Uterus (tissue), 2 donors: Measurements from ENCODE around the gene OTUB2.

Source experiments
- POLR2A ChIP-seq, 2 donors: fragments of 450-650 bp; IDR thresholded peaks; one replicate each; pipeline ENCODE4 v1.6.1; 2016; ENCODE audit warnings: antibody characterized with exemption in 2 of 2, mild to moderate bottlenecking in 1 of 2, moderate library complexity in 1 of 2
- TF ChIP-seq, protein P1 (sequence below), 4 experiments: fragments of 200-600 bp in 2 of 4; fragments of 450-650 bp in 2 of 4; sonication (generic) in 2 of 4; IDR thresholded peaks; one replicate each; pipeline ENCODE4 v1.5.1; 2016 to 2019; ENCODE audit warnings: antibody characterized with exemption in 4 of 4, mild to moderate bottlenecking in 2 of 4, moderate library complexity in 1 of 4

DNA sequence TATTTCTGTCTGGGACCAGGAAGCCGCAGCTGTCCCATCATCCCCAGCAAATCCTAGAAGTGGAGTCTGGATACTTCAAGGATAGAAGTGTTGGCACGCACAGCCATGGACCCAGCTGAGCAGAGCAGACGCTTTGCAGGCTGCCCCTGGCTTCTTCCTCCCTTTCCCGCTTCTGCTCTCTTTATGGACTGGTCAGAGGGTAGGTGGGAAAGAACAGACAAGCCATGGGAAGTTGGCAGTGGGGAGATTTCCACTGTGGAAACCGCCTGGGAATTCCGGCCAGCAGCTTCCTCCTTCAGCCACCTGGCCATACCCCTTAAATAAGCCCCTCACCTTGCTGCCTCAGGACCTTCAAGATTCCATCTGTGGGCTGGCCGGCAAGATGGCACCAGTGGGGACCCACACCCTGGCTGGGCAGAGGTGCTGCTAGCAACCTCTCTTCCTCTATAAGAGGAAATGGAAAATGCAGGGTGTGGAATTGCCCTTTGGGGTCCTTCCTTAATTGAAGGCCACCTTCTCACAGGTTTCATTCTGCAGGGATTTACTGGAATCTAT, 20.6 kb downstream of the OTUB2 start:
- TF ChIP-seq, protein P1, sequence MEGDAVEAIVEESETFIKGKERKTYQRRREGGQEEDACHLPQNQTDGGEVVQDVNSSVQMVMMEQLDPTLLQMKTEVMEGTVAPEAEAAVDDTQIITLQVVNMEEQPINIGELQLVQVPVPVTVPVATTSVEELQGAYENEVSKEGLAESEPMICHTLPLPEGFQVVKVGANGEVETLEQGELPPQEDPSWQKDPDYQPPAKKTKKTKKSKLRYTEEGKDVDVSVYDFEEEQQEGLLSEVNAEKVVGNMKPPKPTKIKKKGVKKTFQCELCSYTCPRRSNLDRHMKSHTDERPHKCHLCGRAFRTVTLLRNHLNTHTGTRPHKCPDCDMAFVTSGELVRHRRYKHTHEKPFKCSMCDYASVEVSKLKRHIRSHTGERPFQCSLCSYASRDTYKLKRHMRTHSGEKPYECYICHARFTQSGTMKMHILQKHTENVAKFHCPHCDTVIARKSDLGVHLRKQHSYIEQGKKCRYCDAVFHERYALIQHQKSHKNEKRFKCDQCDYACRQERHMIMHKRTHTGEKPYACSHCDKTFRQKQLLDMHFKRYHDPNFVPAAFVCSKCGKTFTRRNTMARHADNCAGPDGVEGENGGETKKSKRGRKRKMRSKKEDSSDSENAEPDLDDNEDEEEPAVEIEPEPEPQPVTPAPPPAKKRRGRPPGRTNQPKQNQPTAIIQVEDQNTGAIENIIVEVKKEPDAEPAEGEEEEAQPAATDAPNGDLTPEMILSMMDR (IDR thresholded peaks at IDR 0.05): no peak
- no peak for TF ChIP-seq POLR2A (IDR thresholded peaks at IDR 0.05)
